GM12878 (cell line): ENCODE results near the gene IRGQ. TPM values are rescaled to one million over a fixed set of nuclear protein-coding genes. Genes with fewer than 3 reads are reported as not detected.

Source experiments
- ATAC-seq: fragments of 200-7000 bp; cut with Tn5 transposase; 3 replicates; pipeline ENCODE4 v1.9.1; 2020; ENCODE audit warnings: mild to moderate bottlenecking, moderate library complexity
- BruUV-seq: library from RNA; stranded (reverse); fragments of 400-500 nt; replicated peaks from 2 replicates; lab custom pipeline; 2021; lab: Mats Ljungman, UMichigan
- CTCF ChIA-PET: fragments of 300-600 bp; sonication (Branson Sonifier 250); formaldehyde crosslinking; extraction: SDS; loops from one replicate; lab custom pipeline; 2021; ENCODE audit warnings: inconsistent platforms; lab: Yijun Ruan, JAX
- POLR2A ChIA-PET: fragments of 350-600 bp; formaldehyde crosslinking; extraction: SDS; loops from one replicate; lab custom pipeline; 2021; ENCODE audit warnings: inconsistent platforms; lab: Charles Lee
- RAD21 ChIA-PET: fragments of 300-600 bp; sonication (Branson Sonifier 250); formaldehyde crosslinking; loops from one replicate; lab custom pipeline; 2023; ENCODE audit warnings: antibody characterized with exemption; ENCODE audit not compliant: unreplicated experiment; lab: Charles Lee
- SMC1A ChIA-PET: fragments of 300-600 bp; sonication (Branson Sonifier 250); formaldehyde crosslinking; loops from one replicate; lab custom pipeline; 2023; ENCODE audit not compliant: unreplicated experiment, uncharacterized antibody; lab: Charles Lee
- DNase-seq: peaks from one replicate; pipeline ENCODE4 v3.0.0-alpha.2; 2011; ENCODE audit warnings: low read depth, low spot score
- FAIRE-seq: peaks from 3 replicates; lab custom pipeline; 2011; peaks lifted over from hg19 to GRCh38; lab: Jason Lieb, UNC
- H2AFZ ChIP-seq: 2 replicates; pipeline ENCODE4 v1.6.0; 2011; ENCODE audit warnings: low read depth, low read length, control low read depth; ENCODE audit not compliant: control insufficient read depth
- H3K27ac ChIP-seq: 2 replicates; pipeline ENCODE4 v1.5.1; 2011; ENCODE audit warnings: control low read depth; ENCODE audit not compliant: control insufficient read depth, insufficient read depth
- H3K27me3 ChIP-seq, 2 experiments: replicated peaks in 1 of 2; 2 replicates each; pipeline versions ENCODE4 v1.6.0 to v1.6.1; 2011; ENCODE audit warnings: low read length in 1 of 2; ENCODE audit not compliant: control insufficient read depth in 2 of 2, insufficient read depth in 2 of 2
- H3K36me3 ChIP-seq, 2 experiments: 2 replicates each; pipeline ENCODE4 v1.5.1; 2011; ENCODE audit warnings: low read length in 1 of 2; ENCODE audit not compliant: control insufficient read depth in 2 of 2, insufficient read depth in 2 of 2
- H3K4me1 ChIP-seq: 2 replicates; pipeline ENCODE4 v1.6.1; 2011; ENCODE audit warnings: mild to moderate bottlenecking, low read length, moderate library complexity, mixed read lengths; ENCODE audit not compliant: control insufficient read depth, insufficient read depth
- H3K4me2 ChIP-seq: 2 replicates; pipeline ENCODE4 v1.6.0; 2011; ENCODE audit warnings: control low read depth; ENCODE audit not compliant: control insufficient read depth, insufficient read depth
- H3K4me3 ChIP-seq: fragments of 200-600 bp; sonication (generic); 2 replicates; pipeline ENCODE4 v1.5.1; 2016
- H3K79me2 ChIP-seq: 2 replicates; pipeline ENCODE4 v1.6.0; 2011; ENCODE audit warnings: low read length; ENCODE audit not compliant: control insufficient read depth, insufficient read depth
- H3K9ac ChIP-seq: 2 replicates; pipeline ENCODE4 v1.8.0; 2011; ENCODE audit warnings: low read length, control low read depth, mixed read lengths; ENCODE audit not compliant: control insufficient read depth, insufficient read depth
- H3K9me3 ChIP-seq: replicated peaks from 3 replicates; pipeline ENCODE4 v1.5.1; 2011; ENCODE audit warnings: mild to moderate bottlenecking, low read length; ENCODE audit not compliant: control insufficient read depth, insufficient read depth
- H4K20me1 ChIP-seq: 2 replicates; pipeline ENCODE4 v1.6.0; 2011; ENCODE audit not compliant: control insufficient read depth, insufficient read depth
- BMI1 ChIP-seq: fragments of 450-650 bp; IDR thresholded peaks from 2 replicates; pipeline ENCODE4 v1.6.1; 2016; ENCODE audit warnings: mild to moderate bottlenecking, moderate library complexity, borderline replicate concordance
- CEBPB ChIP-seq, 2 experiments: fragments of 150-350 bp in 1 of 2; IDR thresholded peaks; 2 replicates each; pipeline ENCODE4 v1.6.1; 2012 to 2014; ENCODE audit warnings: low read depth in 2 of 2, low read length in 2 of 2, borderline replicate concordance in 1 of 2, inconsistent platforms in 1 of 2
- ETV6 ChIP-seq, 2 experiments: fragments of 450-650 bp in 1 of 2; IDR thresholded peaks in 1 of 2; conservative IDR thresholded peaks in 1 of 2; 2 replicates each; pipeline ENCODE4 v1.6.1; 2014; ENCODE audit warnings: antibody characterized with exemption in 1 of 2, borderline replicate concordance in 1 of 2, low read depth in 1 of 2, mild to moderate bottlenecking in 1 of 2, moderate library complexity in 1 of 2
- NR2C2 ChIP-seq: IDR thresholded peaks from 2 replicates; pipeline ENCODE4 v1.6.1; 2011; ENCODE audit warnings: borderline replicate concordance, low read depth; ENCODE audit not compliant: control insufficient read depth, insufficient read length
- RCOR1 ChIP-seq: conservative IDR thresholded peaks from 2 replicates; pipeline ENCODE4 v1.6.1; 2012; ENCODE audit warnings: low read depth, low read length, improper control_type of control experiment
- USF2 ChIP-seq: IDR thresholded peaks from 2 replicates; pipeline ENCODE4 v1.6.1; 2011; ENCODE audit warnings: low read depth, low read length, improper control_type of control experiment, borderline replicate concordance
- ZNF592 ChIP-seq: fragments of 450-650 bp; IDR thresholded peaks from 2 replicates; pipeline ENCODE4 v1.6.1; 2017; ENCODE audit warnings: mild to moderate bottlenecking, moderate library complexity
- WGBS: methylation state at CpG from one replicate; pipeline ENCODE4 v1.1.6; 2016; ENCODE audit warnings: low lambda C conversion rate; ENCODE audit not compliant: insufficient replicate concordance, insufficient coverage; ENCODE audit errors: missing lambda C conversion rate; 5-methylcytosine and 5-hydroxymethylcytosine counted together
- in situ Hi-C: fragments of 300-500 bp; cut with MboI; formaldehyde crosslinking; loops from 9 replicates; pipeline ENCODE4 v1.14.3; 2018; ENCODE audit warnings: mixed read lengths
- intact Hi-C: fragments of 100-400 bp; cut with micrococcal nuclease; formaldehyde crosslinking; loops from one replicate; pipeline ENCODE4 v1.14.2; 2022; ENCODE audit not compliant: unreplicated experiment
- polyA plus RNA-seq, 11 experiments: library from polyadenylated mRNA; depleted of rRNA in 4 of 11; unstranded in 6 of 11; stranded (reverse) in 5 of 11; fragments of >200 nt; fragmentation: Nextera tagmentation in 4 of 11; fragmentation: Illumina TruSeq in 1 of 11; extraction: Ambion mirVana in 4 of 11; extraction: Trizol in 1 of 11; gene quantifications; 1 replicate in 1 of 11; 2 replicates in 10 of 11; pipeline versions ENCODE4 v1.2.1 to v1.2.3, GENCODE V29; 2011 to 2016; ENCODE audit warnings: inconsistent platforms in 2 of 11, missing spikeins in 2 of 11, low read depth in 1 of 11
- total RNA-seq, 4 experiments: library from RNA; depleted of rRNA in 3 of 4; stranded (reverse); fragments of >200 nt in 3 of 4; fragmentation: Illumina TruSeq in 1 of 4; extraction: Trizol in 1 of 4; gene quantifications; 2 replicates each; pipeline versions ENCODE4 v1.2.1 to v1.2.3, GENCODE V29; 2013 to 2021
- TF ChIP-seq, protein P1 (sequence below): fragments of 450-650 bp; formaldehyde crosslinking; IDR thresholded peaks from 2 replicates; pipeline ENCODE4 v1.5.0; 2022; ENCODE audit warnings: mild to moderate bottlenecking, missing genetic modification characterization

IRGQ gene
- total and polyA plus RNA-seq, 10 of the 15 experiments (the other 5 are each of a cell fraction or from before 2014, with no cell fraction given), result 3.3 to 20.8 (median 9.0) TPM

GRCh38 chr19:43545276-43545675 lies 50.7 kb downstream of the IRGQ start (continued):
- TF ChIP-seq, protein P1, sequence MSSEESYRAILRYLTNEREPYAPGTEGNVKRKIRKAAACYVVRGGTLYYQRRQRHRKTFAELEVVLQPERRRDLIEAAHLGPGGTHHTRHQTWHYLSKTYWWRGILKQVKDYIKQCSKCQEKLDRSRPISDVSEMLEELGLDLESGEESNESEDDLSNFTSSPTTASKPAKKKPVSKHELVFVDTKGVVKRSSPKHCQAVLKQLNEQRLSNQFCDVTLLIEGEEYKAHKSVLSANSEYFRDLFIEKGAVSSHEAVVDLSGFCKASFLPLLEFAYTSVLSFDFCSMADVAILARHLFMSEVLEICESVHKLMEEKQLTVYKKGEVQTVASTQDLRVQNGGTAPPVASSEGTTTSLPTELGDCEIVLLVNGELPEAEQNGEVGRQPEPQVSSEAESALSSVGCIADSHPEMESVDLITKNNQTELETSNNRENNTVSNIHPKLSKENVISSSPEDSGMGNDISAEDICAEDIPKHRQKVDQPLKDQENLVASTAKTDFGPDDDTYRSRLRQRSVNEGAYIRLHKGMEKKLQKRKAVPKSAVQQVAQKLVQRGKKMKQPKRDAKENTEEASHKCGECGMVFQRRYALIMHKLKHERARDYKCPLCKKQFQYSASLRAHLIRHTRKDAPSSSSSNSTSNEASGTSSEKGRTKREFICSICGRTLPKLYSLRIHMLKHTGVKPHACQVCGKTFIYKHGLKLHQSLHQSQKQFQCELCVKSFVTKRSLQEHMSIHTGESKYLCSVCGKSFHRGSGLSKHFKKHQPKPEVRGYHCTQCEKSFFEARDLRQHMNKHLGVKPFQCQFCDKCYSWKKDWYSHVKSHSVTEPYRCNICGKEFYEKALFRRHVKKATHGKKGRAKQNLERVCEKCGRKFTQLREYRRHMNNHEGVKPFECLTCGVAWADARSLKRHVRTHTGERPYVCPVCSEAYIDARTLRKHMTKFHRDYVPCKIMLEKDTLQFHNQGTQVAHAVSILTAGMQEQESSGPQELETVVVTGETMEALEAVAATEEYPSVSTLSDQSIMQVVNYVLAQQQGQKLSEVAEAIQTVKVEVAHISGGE (CRISPR knock-in tag), result no peak

- TF ChIP-seq USF2 (no peak), BMI1 (no peak), ETV6 (conservative IDR thresholded peaks at IDR 0.05 in 1 of 2, IDR thresholded peaks at IDR 0.05 in 1 of 2; ENCODE audit: borderline replicate concordance in 1 of 2, low read depth in 1 of 2) (no peak), ZNF592 (no peak), NR2C2 (no peak), CEBPB (IDR thresholded peaks at IDR 0.05; ENCODE audit: borderline replicate concordance in 1 of 2, low read depth in 2 of 2, low read length in 2 of 2) (no peak), RCOR1 (no peak)
- ChIA-PET CTCF (interaction anchor here (1.6 kb wide), 1 partner anchor 118 kb away, joined by 5 read pairs; no protein-coding TSS in a partner anchor), RAD21 (no interaction called here), POLR2A (no interaction called here), SMC1A (no interaction called here)
- 99% methylated on average over 9 of the region's 9 CpGs for WGBS
- Histone ChIP-seq H3K79me2 (no peaks in the 10 kb centered on the region), H3K27me3 (no peaks in the 10 kb centered on the region), H3K9me3 (no peaks in the 10 kb centered on the region), H3K4me3 (no peak overlapping the region), H4K20me1 (no peaks in the 10 kb centered on the region), H2AFZ (no peak overlapping the region), H3K27ac (no peak overlapping the region), H3K36me3 (peaks cover 8 to 13% of the 10 kb centered on the region in 2 experiments), H3K4me2 (no peak overlapping the region), H3K4me1 (no peaks in the 10 kb centered on the region), H3K9ac (no peak overlapping the region)
- BruUV-seq, result no TSS peak
- intact Hi-C loops, result no loop called here
- ATAC-seq (no peak), FAIRE-seq (no peak), DNase-seq (no peak)
- in situ Hi-C loops, result no loop called here
Observed at GRCh38 chr19:43544077-43544476, 51.9 kb downstream of the IRGQ start.
